ENCODE data around the gene RBM12. TPM values are rescaled to one million over a fixed set of nuclear protein-coding genes. Genes with fewer than 3 reads are reported as not detected.
A peak's percentile ranks its signal among the peaks of the same experiment; 100 is the strongest.

The RBM12 gene
- total RNA-seq, 1 donor from 2014 or later = 88.4 TPM

GRCh38 chr20:35660122-35660937, 4.4 kb downstream of the RBM12 start:
- Histone ChIP-seq H3K9ac (ENCODE audit: low read length) (no peak overlapping the region), H3K36me3 (ENCODE audit: insufficient read depth, low read length) (no peaks in the 10 kb centered on the region), H2AFZ (ENCODE audit: low read depth, low read length) (no peak overlapping the region), H3K4me1 (ENCODE audit: insufficient read depth, low read length) (peaks cover 22% of the 10 kb centered on the region), H3K27ac (ENCODE audit: low read depth, low read length) (peak overlapping the region; percentile 15), H3K79me2 (ENCODE audit: insufficient read depth, low read length) (peaks cover 97% of the 10 kb centered on the region), H3K4me2 (ENCODE audit: low read length) (peak overlapping the region; percentile 97), H3K4me3 (ENCODE audit: insufficient read depth, low read depth, low read length) (no peak overlapping the region), H3K9me3 (ENCODE audit: insufficient read depth, low read depth, low read length) (no peaks in the 10 kb centered on the region), H4K20me1 (ENCODE audit: insufficient read depth, low read length) (peaks cover 88% of the 10 kb centered on the region), H3K27me3 (ENCODE audit: insufficient read depth, low read length) (no peaks in the 10 kb centered on the region)
- Mint-ChIP-seq H3K4me1 (ENCODE audit: low read depth, unreplicated experiment) (peaks cover 37% of the 10 kb centered on the region), H3K36me3 (ENCODE audit: low read depth, unreplicated experiment) (no peaks in the 10 kb centered on the region), H3K27me3 (ENCODE audit: low read depth, unreplicated experiment) (no peaks in the 10 kb centered on the region), H3K9me3 (ENCODE audit: unreplicated experiment) (no peaks in the 10 kb centered on the region), H3K27ac (ENCODE audit: unreplicated experiment) (peak overlapping the region; percentile 17), H3K4me3 (ENCODE audit: unreplicated experiment) (peak overlapping the region; percentile 50)
- no peak for TF ChIP-seq EZH2 (IDR thresholded peaks at IDR 0.05; ENCODE audit: insufficient read depth, low read length)
- no peak for TF ChIP-seq CTCF (IDR thresholded peaks at IDR 0.05; ENCODE audit: insufficient read depth, low read depth, low read length)
- DNase-seq (ENCODE audit: low read depth) = no peak
- FAIRE-seq = no peak

GRCh38 chr20:35657271-35657670, 7.4 kb downstream of the RBM12 start:
- Histone ChIP-seq H2AFZ (ENCODE audit: low read depth, low read length) (no peak overlapping the region), H3K9ac (ENCODE audit: low read length) (no peak overlapping the region), H3K4me2 (ENCODE audit: low read length) (no peak overlapping the region), H4K20me1 (ENCODE audit: insufficient read depth, low read length) (peaks cover 98% of the 10 kb centered on the region), H3K4me1 (ENCODE audit: insufficient read depth, low read length) (peaks cover 14% of the 10 kb centered on the region), H3K27ac (ENCODE audit: low read depth, low read length) (no peak overlapping the region), H3K4me3 (ENCODE audit: insufficient read depth, low read depth, low read length) (no peak overlapping the region), H3K36me3 (ENCODE audit: insufficient read depth, low read length) (peaks cover 19% of the 10 kb centered on the region), H3K79me2 (ENCODE audit: insufficient read depth, low read length) (peaks cover 100% of the 10 kb centered on the region), H3K27me3 (ENCODE audit: insufficient read depth, low read length) (no peaks in the 10 kb centered on the region), H3K9me3 (ENCODE audit: insufficient read depth, low read depth, low read length) (no peaks in the 10 kb centered on the region)
- Mint-ChIP-seq H3K27me3 (ENCODE audit: low read depth, unreplicated experiment) (no peaks in the 10 kb centered on the region), H3K9me3 (ENCODE audit: unreplicated experiment) (no peaks in the 10 kb centered on the region), H3K36me3 (ENCODE audit: low read depth, unreplicated experiment) (peaks cover 1% of the 10 kb centered on the region), H3K4me1 (ENCODE audit: low read depth, unreplicated experiment) (peaks cover 31% of the 10 kb centered on the region), H3K27ac (ENCODE audit: unreplicated experiment) (no peak overlapping the region), H3K4me3 (ENCODE audit: unreplicated experiment) (no peak overlapping the region)
- TF ChIP-seq EZH2 (IDR thresholded peaks at IDR 0.05; ENCODE audit: insufficient read depth, low read length) (no peak), CTCF (IDR thresholded peaks at IDR 0.05; ENCODE audit: insufficient read depth, low read depth, low read length) (no peak)
- FAIRE-seq (no peak), DNase-seq (ENCODE audit: low read depth) (no peak)

GRCh38 chr20:35654415-35654814, 10.3 kb downstream of the RBM12 start:
- H3K36me3 ChIP-seq (ENCODE audit: insufficient read depth, low read length) = peaks cover 21% of the 10 kb centered on the region
- no peak overlapping the region for H3K4me3 Mint-ChIP-seq (ENCODE audit: unreplicated experiment)

More at GRCh38 chr20:35654415-35654814, 10.3 kb downstream of the RBM12 start:
- Histone ChIP-seq H3K79me2 (ENCODE audit: insufficient read depth, low read length) (peaks cover 100% of the 10 kb centered on the region), H2AFZ (ENCODE audit: low read depth, low read length) (no peak overlapping the region), H3K4me1 (ENCODE audit: insufficient read depth, low read length) (no peaks in the 10 kb centered on the region), H3K4me2 (ENCODE audit: low read length) (no peak overlapping the region), H3K27me3 (ENCODE audit: insufficient read depth, low read length) (no peaks in the 10 kb centered on the region), H3K9ac (ENCODE audit: low read length) (no peak overlapping the region), H3K4me3 (ENCODE audit: insufficient read depth, low read depth, low read length) (no peak overlapping the region), H4K20me1 (ENCODE audit: insufficient read depth, low read length) (peaks cover 97% of the 10 kb centered on the region), H3K9me3 (ENCODE audit: insufficient read depth, low read depth, low read length) (no peaks in the 10 kb centered on the region), H3K27ac (ENCODE audit: low read depth, low read length) (no peak overlapping the region)
- Mint-ChIP-seq H3K27ac (ENCODE audit: unreplicated experiment) (no peak overlapping the region), H3K9me3 (ENCODE audit: unreplicated experiment) (no peaks in the 10 kb centered on the region), H3K36me3 (ENCODE audit: low read depth, unreplicated experiment) (peaks cover 2% of the 10 kb centered on the region), H3K4me1 (ENCODE audit: low read depth, unreplicated experiment) (peaks cover 6% of the 10 kb centered on the region), H3K27me3 (ENCODE audit: low read depth, unreplicated experiment) (no peaks in the 10 kb centered on the region)
- DNase-seq (ENCODE audit: low read depth) (no peak), FAIRE-seq (no peak)
- TF ChIP-seq CTCF (IDR thresholded peaks at IDR 0.05; ENCODE audit: insufficient read depth, low read depth, low read length) (no peak), EZH2 (IDR thresholded peaks at IDR 0.05; ENCODE audit: insufficient read depth, low read length) (no peak)

All from astrocyte (in vitro differentiated cells and primary cell).